GM18507 (cell line): ENCODE results near the gene RERE.

Source experiments
- DNase-seq: peaks from one replicate; pipeline ENCODE4 v3.0.0; 2011; ENCODE audit warnings: low read depth; ENCODE audit not compliant: insufficient read length; ENCODE audit errors: extremely low spot score
- FAIRE-seq: peaks from 2 replicates; lab custom pipeline; 2011; peaks lifted over from hg19 to GRCh38; lab: Jason Lieb, UNC

The RERE gene

GRCh38 chr1:8572106-8572505, 245.3 kb downstream of the RERE start:
- DNase-seq (no peak), FAIRE-seq (no peak)

GRCh38 chr1:8571200-8571984, 246.0 kb downstream of the RERE start:
- DNase-seq (no peak), FAIRE-seq (no peak)

- no peak for FAIRE-seq
Measured at GRCh38 chr1:8570465-8570864, 247.0 kb downstream of the RERE start.

GRCh38 chr1:8569242-8569641, 248.2 kb downstream of the RERE start:
- DNase-seq (no peak), FAIRE-seq (no peak)

More at GRCh38 chr1:8570465-8570864, 247.0 kb downstream of the RERE start:
- DNase-seq, result no peak

GRCh38 chr1:8568837-8569236, 248.6 kb downstream of the RERE start:
- FAIRE-seq (no peak), DNase-seq (no peak)

- FAIRE-seq, result no peak
Measured at GRCh38 chr1:8567146-8567545, 250.3 kb downstream of the RERE start.

GRCh38 chr1:8565802-8566201, 251.6 kb downstream of the RERE start:
- no peak for FAIRE-seq
- no peak for DNase-seq

More at GRCh38 chr1:8567146-8567545, 250.3 kb downstream of the RERE start:
- no peak for DNase-seq

- FAIRE-seq, result no peak
- DNase-seq, result no peak
Measured at GRCh38 chr1:8563944-8564537, 253.4 kb downstream of the RERE start.

- FAIRE-seq (no peak), DNase-seq (no peak)
Measured at GRCh38 chr1:8562881-8563865, 254.3 kb downstream of the RERE start.

- FAIRE-seq (no peak), DNase-seq (no peak)
Measured at GRCh38 chr1:8562222-8562621, 255.2 kb downstream of the RERE start.

GRCh38 chr1:8560611-8561544, 256.6 kb downstream of the RERE start:
- peak; percentile 63 for FAIRE-seq

GRCh38 chr1:8560035-8560434, 257.4 kb downstream of the RERE start:
- FAIRE-seq (no peak), DNase-seq (no peak)

More at GRCh38 chr1:8560611-8561544, 256.6 kb downstream of the RERE start:
- no peak for DNase-seq

GRCh38 chr1:8555582-8555981, 261.9 kb downstream of the RERE start:
- DNase-seq (no peak), FAIRE-seq (no peak)

- no peak for DNase-seq
- no peak for FAIRE-seq
Measured at GRCh38 chr1:8554956-8555534, 262.4 kb downstream of the RERE start.

GRCh38 chr1:8552820-8553397, 264.5 kb downstream of the RERE start:
- FAIRE-seq (no peak), DNase-seq (no peak)

GRCh38 chr1:8551613-8552489, 265.6 kb downstream of the RERE start:
- no peak for FAIRE-seq
- DNase-seq, result no peak

- DNase-seq (no peak), FAIRE-seq (no peak)
Measured at GRCh38 chr1:8551057-8551456, 266.4 kb downstream of the RERE start.
